ENCODE data around the gene SYCP2L.

The SYCP2L gene

GRCh38 chr6:10886691-10887502 lies at the start of gene SYCP2L:
TSS of gene SYCP2L (plus strand) at chr6:10887052. CDS start at chr6:10887127, 75 bp downstream.
- DNase-seq (ENCODE audit: low read depth) = peak; percentile 28
- no peak for TF ChIP-seq CTCF (conservative IDR thresholded peaks at IDR 0.05; ENCODE audit: low read length)
- peak within 1 kb of the TSS; percentile 34 for H3K4me3 ChIP-seq (ENCODE audit: low read length)

- peak overlapping the region; percentile 66 for H3K4me3 ChIP-seq (ENCODE audit: low read length)
- DNase-seq (ENCODE audit: low read depth) = no peak
- TF ChIP-seq CTCF (conservative IDR thresholded peaks at IDR 0.05; ENCODE audit: low read length) = no peak
Measured at GRCh38 chr6:10837622-10837994, 49.2 kb upstream of the SYCP2L start.

GRCh38 chr6:10837995-10838793 lies 48.7 kb upstream of the SYCP2L start, which contains the start of gene MAK:
TSS of gene MAK (minus strand) at chr6:10838539. CDS start at chr6:10830648, 7,891 bp downstream.
- peak within 1 kb of the TSS; percentile 66 for H3K4me3 ChIP-seq (ENCODE audit: low read length)
- no peak for TF ChIP-seq CTCF (conservative IDR thresholded peaks at IDR 0.05; ENCODE audit: low read length)

GRCh38 chr6:10838794-10839333 lies 48.0 kb upstream of the SYCP2L start:
- no peak for DNase-seq (ENCODE audit: low read depth)
- H3K4me3 ChIP-seq (ENCODE audit: low read length) = peak overlapping the region; percentile 66
- no peak for TF ChIP-seq CTCF (conservative IDR thresholded peaks at IDR 0.05; ENCODE audit: low read length)

More at GRCh38 chr6:10837995-10838793, 48.7 kb upstream of the SYCP2L start, which contains the start of gene MAK:
- DNase-seq (ENCODE audit: low read depth) = peak; percentile 48

- no peak overlapping the region for H3K4me3 ChIP-seq (ENCODE audit: low read length)
- TF ChIP-seq CTCF (conservative IDR thresholded peaks at IDR 0.05; ENCODE audit: low read length) = no peak
- DNase-seq (ENCODE audit: low read depth) = no peak
Measured at GRCh38 chr6:10843554-10843953, 43.3 kb upstream of the SYCP2L start.

GRCh38 chr6:10847684-10848083 lies 39.2 kb upstream of the SYCP2L start:
- DNase-seq (ENCODE audit: low read depth) = no peak
- peak; percentile 29; the same call in 1 of the 2 replicates for TF ChIP-seq CTCF (conservative IDR thresholded peaks at IDR 0.05; ENCODE audit: low read length)
- no peak overlapping the region for H3K4me3 ChIP-seq (ENCODE audit: low read length)

Measured in AG10803 (cell line).